HepG2 (cell line): Measurements from ENCODE around the gene PRR20B.
"Not testable (repeated sequence)": the region's sequence is repeated elsewhere in the genome, so short reads cannot be mapped to it uniquely, and the experiment has no call there.

Experiments
- BRCA1 ChIP-seq: sonication (generic); formaldehyde crosslinking; IDR thresholded peaks from 2 replicates; pipeline ENCODE4 v1.4.0; 2020; ENCODE audit warnings: missing genetic modification reagents
- FOXC1 ChIP-seq: sonication (generic); formaldehyde crosslinking; IDR thresholded peaks from 2 replicates; pipeline ENCODE4 v1.8.0; 2022; ENCODE audit warnings: mild to moderate bottlenecking, missing genetic modification reagents, borderline replicate concordance
- HDAC2 ChIP-seq: sonication (generic); formaldehyde crosslinking; IDR thresholded peaks from 2 replicates; pipeline ENCODE4 v1.4.0; 2020; ENCODE audit warnings: missing genetic modification reagents
- HOXA7 ChIP-seq: sonication (generic); formaldehyde crosslinking; IDR thresholded peaks from 2 replicates; pipeline ENCODE4 v1.8.1; 2022; ENCODE audit warnings: mild to moderate bottlenecking, missing genetic modification reagents, moderate library complexity
- MLXIP ChIP-seq: sonication (generic); formaldehyde crosslinking; IDR thresholded peaks from 2 replicates; pipeline ENCODE4 v1.9.0; 2021; ENCODE audit warnings: missing genetic modification reagents, borderline replicate concordance
- NCOA5 ChIP-seq: sonication (generic); formaldehyde crosslinking; IDR thresholded peaks from 2 replicates; pipeline ENCODE4 v1.4.0; 2020; ENCODE audit warnings: missing genetic modification reagents
- PHB2 ChIP-seq: fragments of 450-650 bp; IDR thresholded peaks from 2 replicates; pipeline ENCODE4 v1.6.1; 2018; ENCODE audit not compliant: partially characterized antibody
- POLR2AphosphoS5 ChIP-seq: IDR thresholded peaks from 2 replicates; pipeline ENCODE4 v1.6.1; 2012; ENCODE audit warnings: low read depth, low read length
- REL ChIP-seq: sonication (generic); formaldehyde crosslinking; conservative IDR thresholded peaks from 2 replicates; pipeline ENCODE4 v1.8.0; 2022; ENCODE audit warnings: mild to moderate bottlenecking, missing genetic modification reagents, moderate library complexity
- ZNF550 ChIP-seq: sonication (generic); formaldehyde crosslinking; IDR thresholded peaks from 2 replicates; pipeline ENCODE4 v1.4.0; 2020; ENCODE audit warnings: mild to moderate bottlenecking, missing genetic modification reagents, borderline replicate concordance
- ZNF629 ChIP-seq: sonication (generic); formaldehyde crosslinking; conservative IDR thresholded peaks from 2 replicates; pipeline ENCODE4 v1.5.0; 2020; ENCODE audit warnings: missing genetic modification reagents
- TF ChIP-seq, protein P1 (sequence below): sonication (generic); formaldehyde crosslinking; IDR thresholded peaks from 2 replicates; pipeline ENCODE4 v1.4.0; 2020; ENCODE audit warnings: missing genetic modification reagents

- TF ChIP-seq HOXA7; REL; NCOA5 (CRISPR knock-in tag); BRCA1 (CRISPR knock-in tag); MLXIP; POLR2AphosphoS5; ZNF629 (CRISPR knock-in tag); PHB2; ZNF550; FOXC1; HDAC2 (CRISPR knock-in tag): not testable (repeated sequence)
- TF ChIP-seq, protein P1, sequence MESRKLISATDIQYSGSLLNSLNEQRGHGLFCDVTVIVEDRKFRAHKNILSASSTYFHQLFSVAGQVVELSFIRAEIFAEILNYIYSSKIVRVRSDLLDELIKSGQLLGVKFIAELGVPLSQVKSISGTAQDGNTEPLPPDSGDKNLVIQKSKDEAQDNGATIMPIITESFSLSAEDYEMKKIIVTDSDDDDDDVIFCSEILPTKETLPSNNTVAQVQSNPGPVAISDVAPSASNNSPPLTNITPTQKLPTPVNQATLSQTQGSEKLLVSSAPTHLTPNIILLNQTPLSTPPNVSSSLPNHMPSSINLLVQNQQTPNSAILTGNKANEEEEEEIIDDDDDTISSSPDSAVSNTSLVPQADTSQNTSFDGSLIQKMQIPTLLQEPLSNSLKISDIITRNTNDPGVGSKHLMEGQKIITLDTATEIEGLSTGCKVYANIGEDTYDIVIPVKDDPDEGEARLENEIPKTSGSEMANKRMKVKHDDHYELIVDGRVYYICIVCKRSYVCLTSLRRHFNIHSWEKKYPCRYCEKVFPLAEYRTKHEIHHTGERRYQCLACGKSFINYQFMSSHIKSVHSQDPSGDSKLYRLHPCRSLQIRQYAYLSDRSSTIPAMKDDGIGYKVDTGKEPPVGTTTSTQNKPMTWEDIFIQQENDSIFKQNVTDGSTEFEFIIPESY (CRISPR knock-in tag) = not testable (repeated sequence)
These were observed 818 bp downstream of the PRR20B start for GRCh38 chr13:57148106-57148505.
